HG03159 (cell line): ENCODE measurements around the gene NHEJ1.
"Not testable (repeated sequence)": the region's sequence is repeated elsewhere in the genome, so short reads cannot be mapped to it uniquely, and the experiment has no call there.

Experiments
- ATAC-seq: cut with Tn5 transposase; IDR thresholded peaks from one replicate; pipeline ENCODE4 v1.9.1; 2021; ENCODE audit warnings: mild to moderate bottlenecking, moderate library complexity; ENCODE audit not compliant: unreplicated experiment

The NHEJ1 gene

GRCh38 chr2:219160186-219161017 is at the start of gene NHEJ1:
TSS of gene NHEJ1 (minus strand) at chr2:219160815. CDS start at chr2:219158362, 2,453 bp downstream.
- peak; percentile 92 for ATAC-seq

- ATAC-seq: no peak
Observed at GRCh38 chr2:219209236-219210195, 48.9 kb upstream of the NHEJ1 start.

- ATAC-seq: no peak
Observed at GRCh38 chr2:219207884-219208740, 47.5 kb upstream of the NHEJ1 start.

GRCh38 chr2:219207134-219207883 is 46.7 kb upstream of the NHEJ1 start:
- ATAC-seq: no peak

- ATAC-seq: peak; percentile 97
Observed at GRCh38 chr2:219206328-219207133, 45.9 kb upstream of the NHEJ1 start, which contains the start of gene ZFAND2B. TSS of gene ZFAND2B (plus strand) at chr2:219206782. CDS start at chr2:219206988, 206 bp downstream.

- no peak for ATAC-seq
Observed at GRCh38 chr2:219205981-219206327, 45.3 kb upstream of the NHEJ1 start.

GRCh38 chr2:219205165-219205538 is 44.5 kb upstream of the NHEJ1 start:
- ATAC-seq: no peak

GRCh38 chr2:219204425-219205164 is 44.0 kb upstream of the NHEJ1 start:
- no peak for ATAC-seq

- not testable (repeated sequence) for ATAC-seq
Observed at GRCh38 chr2:219201331-219201730, 40.7 kb upstream of the NHEJ1 start.

- not testable (repeated sequence) for ATAC-seq
Observed at GRCh38 chr2:219200502-219201326, 40.1 kb upstream of the NHEJ1 start.

- ATAC-seq: no peak
Observed at GRCh38 chr2:219199470-219200211, 39.0 kb upstream of the NHEJ1 start.

- ATAC-seq: no peak
Observed at GRCh38 chr2:219198974-219199373, 38.4 kb upstream of the NHEJ1 start.

- ATAC-seq: no peak
Observed at GRCh38 chr2:219197388-219197787, 36.8 kb upstream of the NHEJ1 start.

GRCh38 chr2:219186754-219187456 is 26.3 kb upstream of the NHEJ1 start:
- no peak for ATAC-seq

GRCh38 chr2:219184121-219184520 is 23.5 kb upstream of the NHEJ1 start:
- ATAC-seq: no peak

GRCh38 chr2:219183151-219183772 is 22.6 kb upstream of the NHEJ1 start:
- ATAC-seq: no peak
